Urinary bladder (tissue), 4 donors: Measurements from ENCODE around the gene CYP4F22. TPM values are rescaled to one million over a fixed set of nuclear protein-coding genes. Genes with fewer than 3 reads are reported as not detected.
A peak's percentile ranks its signal among the peaks of the same experiment; 100 is the strongest.
"Not testable (repeated sequence)": the region's sequence is repeated elsewhere in the genome, so short reads cannot be mapped to it uniquely, and the experiment has no call there.

Experiments used
- DNase-seq: peaks from one replicate; pipeline ENCODE4 v3.0.0-alpha.2; 2015; ENCODE audit errors: extremely low spot score
- H3K27ac ChIP-seq: one replicate; pipeline ENCODE4 v1.5.1; 2013; ENCODE audit warnings: low read depth, mild to moderate bottlenecking, moderate library complexity
- H3K36me3 ChIP-seq: one replicate; pipeline ENCODE4 v1.6.1; 2013; ENCODE audit warnings: mild to moderate bottlenecking, moderate library complexity; ENCODE audit not compliant: insufficient read depth
- H3K4me1 ChIP-seq: one replicate; pipeline ENCODE4 v1.6.1; 2013; ENCODE audit warnings: mild to moderate bottlenecking, moderate library complexity; ENCODE audit not compliant: insufficient read depth
- H3K4me3 ChIP-seq: one replicate; pipeline ENCODE4 v1.5.1; 2013; ENCODE audit warnings: low read depth, low read length
- WGBS: extraction: QIAGEN DNeasy Blood & Tissue Kit; methylation state at CpG from one replicate; pipeline ENCODE4 v1.1.7; 2013; 5-methylcytosine and 5-hydroxymethylcytosine counted together
- polyA plus RNA-seq: library from polyadenylated mRNA; stranded (reverse); fragments of 200-250 nt; gene quantifications from one replicate; pipeline ENCODE4 v1.2.3, GENCODE V29; 2013
- total RNA-seq: library from RNA; depleted of rRNA; stranded (reverse); fragments of >200 nt; gene quantifications from one replicate; pipeline ENCODE4 v1.2.3, GENCODE V29; 2014
- donor health status: healthy with polysubstance abuse.
- donor health status: healthy.

Gene CYP4F22
- total RNA-seq, result 2.4 TPM
- 2.6 TPM for polyA plus RNA-seq

DNA sequence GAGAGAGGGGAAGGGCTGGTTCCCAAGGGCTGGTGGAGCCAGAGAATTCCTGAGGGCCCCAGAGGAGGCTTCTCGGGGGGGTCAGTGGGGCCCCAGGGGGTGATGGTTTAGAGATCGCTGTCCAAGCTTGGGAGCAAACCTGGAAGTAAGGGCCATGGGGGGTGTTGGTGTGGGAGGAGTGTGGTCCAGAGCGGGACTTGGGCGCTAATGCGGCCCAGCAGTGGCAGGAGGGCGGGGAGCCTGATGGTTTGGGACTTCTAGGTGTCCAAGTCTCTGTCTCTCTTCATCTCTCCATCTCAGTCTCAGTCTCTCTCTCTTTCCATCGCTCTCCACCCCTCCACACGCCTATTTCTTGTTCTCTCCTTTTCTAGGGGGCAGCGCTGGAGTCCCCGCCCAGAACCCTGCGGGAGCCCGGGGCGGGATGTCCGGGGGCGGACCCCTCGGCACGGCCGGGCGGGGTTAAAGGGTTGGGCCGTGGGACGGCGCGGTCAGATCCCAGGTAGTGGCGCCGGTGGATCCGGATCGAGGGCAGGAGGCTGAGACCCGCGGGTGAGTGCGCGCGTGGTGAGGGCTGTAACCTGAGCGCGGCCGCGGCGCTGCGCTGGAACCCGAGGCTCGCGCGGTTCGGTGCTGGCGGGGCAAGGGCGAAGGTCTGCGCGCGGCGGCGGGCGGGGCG is at the start of gene CYP4F22:
Gene CYP4F22, plus strand, starts transcription at position 491 of the 676 bp plus-strand sequence. CDS start 16,812 bp downstream, outside the sequence.
- H3K27ac ChIP-seq, result no peak within 1 kb of the TSS
- 4% methylated on average over 52 of the region's 52 CpGs for WGBS
- H3K4me1 ChIP-seq, result no peaks in the 10 kb centered on the region
- peak within 1 kb of the TSS; percentile 25 for H3K4me3 ChIP-seq
- H3K36me3 ChIP-seq, result no peaks in the 10 kb centered on the region
- DNase-seq, result no peak

DNA sequence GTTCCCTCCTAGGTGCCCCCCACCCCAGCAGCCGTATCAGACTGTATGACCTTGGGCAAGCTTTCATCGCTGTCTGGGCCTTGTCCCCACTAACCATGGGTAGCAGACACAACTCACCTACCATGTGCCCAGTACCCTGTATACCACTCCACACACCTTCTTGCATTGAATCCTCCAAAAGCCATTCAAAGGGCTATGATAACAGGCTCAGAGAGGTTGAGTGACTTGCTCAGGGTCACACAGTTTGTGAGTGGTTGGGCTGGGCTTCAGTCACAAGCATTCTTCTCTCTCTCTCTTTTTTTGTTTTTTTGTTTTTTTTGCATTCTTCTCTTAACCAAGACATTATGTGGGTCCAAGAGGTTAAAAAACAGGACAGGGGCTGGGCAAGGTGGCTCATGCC is 46.6 kb upstream of the CYP4F22 start:
- WGBS, result 73% methylated on average over 2 of the region's 2 CpGs
- Histone ChIP-seq H3K27ac (no peak overlapping the region), H3K36me3 (no peaks in the 10 kb centered on the region), H3K4me1 (no peaks in the 10 kb centered on the region), H3K4me3 (no peak overlapping the region)
- DNase-seq, result no peak

DNA sequence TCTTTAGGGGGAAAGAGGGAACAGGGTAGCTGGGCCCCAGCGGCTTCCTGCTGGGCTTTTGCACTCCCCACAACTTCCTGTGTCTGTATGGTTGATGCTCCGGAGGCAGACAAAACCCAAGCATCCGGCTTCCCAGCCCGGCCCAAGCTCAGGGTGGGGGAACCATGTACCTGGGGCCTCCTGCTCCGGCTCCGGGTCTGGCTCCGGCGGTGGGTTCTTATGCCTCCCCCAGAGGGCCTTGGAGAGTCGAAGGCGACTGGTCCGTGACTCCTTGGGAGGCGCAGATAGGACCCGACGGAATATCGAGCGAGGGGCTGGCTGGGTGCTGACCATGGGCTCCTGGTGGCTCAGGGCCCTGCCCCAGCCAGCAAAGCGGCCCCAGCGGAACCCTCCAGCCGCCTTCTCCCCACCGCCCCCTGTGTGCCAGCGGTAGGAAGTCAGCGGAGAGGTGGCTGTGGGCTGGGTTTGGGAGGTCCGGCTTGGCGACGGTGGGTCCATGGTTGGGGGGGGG is 44.4 kb upstream of the CYP4F22 start:
- Histone ChIP-seq H3K36me3 (no peaks in the 10 kb centered on the region), H3K4me3 (peak overlapping the region; percentile 35), H3K4me1 (no peaks in the 10 kb centered on the region), H3K27ac (no peak overlapping the region)
- DNase-seq, result no peak
- 37% methylated on average over 25 of the region's 25 CpGs for WGBS

DNA sequence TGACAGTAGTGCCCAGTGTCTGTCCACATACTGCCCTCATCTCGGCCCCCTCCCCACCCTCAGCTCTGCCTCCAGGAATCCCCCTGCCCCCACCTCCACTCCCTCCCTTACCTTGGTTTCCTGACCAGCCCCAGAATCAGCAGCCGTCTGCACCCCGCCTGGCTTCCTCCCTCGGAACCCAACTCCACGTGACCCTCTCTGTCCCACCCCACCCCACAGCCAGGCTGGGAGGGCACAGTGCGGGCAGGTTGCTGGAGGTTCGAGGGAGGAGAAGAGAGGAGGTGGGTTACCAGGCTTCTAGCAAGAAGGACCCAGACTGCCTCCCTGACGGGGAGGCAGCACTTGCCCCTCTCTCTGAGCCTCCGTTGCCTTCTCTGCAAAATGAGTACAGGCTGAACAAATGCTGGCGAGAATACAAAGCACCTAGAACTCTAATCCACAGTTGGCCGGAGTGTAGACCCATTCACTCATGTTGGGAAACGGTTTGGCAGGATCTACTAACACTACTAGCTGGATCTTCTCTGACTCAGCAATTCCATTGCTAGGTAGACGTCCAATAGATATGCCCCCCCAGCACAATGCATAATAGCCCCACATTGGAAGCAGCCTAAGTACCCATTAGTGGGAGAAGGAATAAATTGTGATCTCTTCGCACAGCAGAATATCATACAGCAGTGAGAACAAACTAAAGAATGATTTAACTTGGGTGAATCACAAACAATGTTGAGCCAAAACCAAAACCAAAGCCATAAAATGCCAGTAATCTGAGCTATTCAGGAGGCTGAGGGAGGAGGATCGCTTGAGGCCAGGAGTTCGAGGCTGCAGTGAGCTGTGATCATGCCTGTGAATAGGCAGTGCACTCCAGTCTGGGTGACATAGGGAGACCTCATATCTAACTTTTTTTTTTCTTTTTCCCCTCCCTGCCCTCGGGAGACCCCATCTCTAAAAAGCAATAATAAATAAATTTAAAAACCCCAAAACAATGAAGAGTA is 43.6 kb upstream of the CYP4F22 start, which contains the start of gene RASAL3:
Gene RASAL3, minus strand, starts transcription at position 151 of the 992 bp plus-strand sequence. CDS start 186 bp downstream, outside the sequence.
- H3K36me3 ChIP-seq, result no peaks in the 10 kb centered on the region
- DNase-seq, result no peak
- peak within 1 kb of the TSS; percentile 35 for H3K4me3 ChIP-seq
- WGBS, result 29% methylated on average over 17 of the region's 17 CpGs
- no peak within 1 kb of the TSS for H3K27ac ChIP-seq
- H3K4me1 ChIP-seq, result no peaks in the 10 kb centered on the region

DNA sequence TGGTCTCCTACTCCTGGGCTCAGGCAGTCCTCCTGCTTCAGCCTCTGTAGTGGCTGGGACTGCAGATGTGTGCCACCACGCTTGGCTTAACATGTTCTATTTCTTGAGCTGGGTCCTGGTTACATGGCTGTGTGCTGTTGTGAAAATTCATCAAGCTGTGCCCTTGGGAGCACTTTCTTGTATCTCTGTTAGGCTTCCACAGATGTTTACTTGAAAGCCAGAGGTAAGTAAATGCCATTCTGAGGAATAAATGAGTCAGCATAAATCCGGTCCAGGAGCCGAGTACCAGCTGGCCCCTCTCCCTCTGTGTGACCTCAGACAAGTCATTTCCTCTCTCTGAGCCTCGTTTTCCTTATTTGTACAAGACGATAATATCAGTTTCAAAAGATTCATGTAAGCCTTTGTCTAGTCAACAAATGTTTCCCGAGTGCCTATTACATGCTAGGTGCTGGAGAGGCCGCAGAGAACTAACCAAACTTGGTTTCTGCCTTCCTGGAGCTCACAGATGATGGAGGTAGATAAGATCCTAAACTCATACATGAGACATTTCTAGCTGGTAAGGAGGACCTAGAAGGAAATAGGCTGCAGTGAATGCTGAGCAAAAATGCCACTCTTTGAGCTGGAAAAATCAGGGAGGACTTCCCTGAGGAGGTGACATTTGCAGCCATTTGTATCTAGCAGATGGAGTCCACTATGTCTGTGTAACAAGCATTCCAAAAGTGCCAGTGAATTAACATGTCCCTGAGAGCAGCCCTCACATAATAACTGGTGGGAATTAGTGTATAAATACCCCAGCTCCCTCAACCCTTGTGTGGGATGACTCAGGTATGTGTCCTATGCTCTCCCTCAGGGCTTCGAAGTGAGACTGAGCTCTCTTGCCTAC is 41.2 kb upstream of the CYP4F22 start:
- Histone ChIP-seq H3K4me1 (no peaks in the 10 kb centered on the region), H3K4me3 (no peak overlapping the region), H3K27ac (no peak overlapping the region), H3K36me3 (no peaks in the 10 kb centered on the region)
- no peak for DNase-seq
- 43% methylated on average over 8 of the region's 8 CpGs for WGBS

DNA sequence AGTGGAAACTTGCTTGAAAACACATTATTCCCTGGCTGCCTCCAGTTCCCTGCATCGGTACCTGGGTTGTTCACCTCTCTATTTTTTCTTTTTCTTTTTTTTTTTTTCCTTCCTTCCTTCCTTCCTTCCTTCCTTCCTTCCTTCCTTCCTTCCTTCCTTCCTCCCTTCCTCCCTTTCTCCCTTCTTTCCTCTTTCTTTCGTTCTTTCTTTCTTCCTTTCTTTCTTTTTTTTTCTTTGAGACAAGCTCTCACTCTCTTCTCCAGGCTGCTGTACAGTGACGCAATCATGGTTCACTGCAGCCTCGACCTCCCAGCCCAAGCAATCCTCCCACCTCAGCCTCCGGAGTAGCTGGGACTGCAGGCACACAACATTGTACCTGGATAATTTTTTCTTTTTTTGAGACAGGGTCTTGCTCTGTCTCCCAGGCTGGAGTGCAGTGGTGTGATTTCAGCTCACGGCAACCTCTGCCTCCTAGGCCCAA is 40.6 kb upstream of the CYP4F22 start:
- 80% methylated on average over 6 of the region's 6 CpGs for WGBS
- Histone ChIP-seq H3K27ac (no peak overlapping the region), H3K36me3 (no peaks in the 10 kb centered on the region), H3K4me3 (no peak overlapping the region), H3K4me1 (no peaks in the 10 kb centered on the region)
- no peak for DNase-seq

DNA sequence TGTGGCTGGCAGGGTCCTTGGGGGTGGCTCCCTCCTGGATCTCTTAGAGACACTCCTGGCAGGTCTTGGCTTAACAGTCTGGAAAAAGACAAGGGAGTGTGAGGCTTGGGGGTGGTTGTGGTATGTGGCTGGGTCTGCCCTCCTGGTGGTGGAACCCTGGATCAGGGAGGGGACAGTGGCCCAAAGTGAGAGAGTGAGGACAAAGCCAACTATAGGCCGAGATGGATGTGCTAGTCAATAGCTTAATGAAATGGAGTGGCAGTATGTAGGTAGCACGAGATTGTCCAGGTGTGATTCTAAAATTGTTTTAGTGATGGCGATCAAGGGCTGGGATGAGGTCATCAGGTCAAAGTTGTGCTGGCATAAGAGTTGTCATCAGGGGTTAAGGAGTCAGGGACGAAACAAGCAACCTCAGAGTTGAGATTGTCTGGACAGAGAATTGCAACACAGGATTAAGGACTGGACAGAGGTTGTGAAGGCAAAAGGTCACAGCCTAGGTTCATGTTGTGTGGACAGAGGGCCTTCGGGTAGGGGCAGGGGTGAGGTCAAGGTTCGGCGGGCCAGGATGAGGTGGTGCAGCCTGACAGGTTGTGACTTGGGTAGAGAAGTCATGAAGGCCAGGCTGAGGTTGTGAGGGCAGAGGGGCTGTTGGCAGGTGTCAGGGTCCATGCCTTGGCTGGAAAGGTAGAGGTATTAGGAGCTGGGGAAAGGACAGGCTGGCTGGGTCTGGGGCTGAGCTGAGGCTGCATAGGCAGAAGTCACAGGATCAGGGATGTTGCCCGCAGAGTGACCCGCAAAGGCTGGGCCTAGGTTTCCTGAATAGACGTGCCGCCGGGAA is 39.4 kb upstream of the CYP4F22 start:
- H3K4me1 ChIP-seq, result no peaks in the 10 kb centered on the region
- no peak overlapping the region for H3K27ac ChIP-seq
- DNase-seq, result no peak
- 58% methylated on average over 12 of the region's 12 CpGs for WGBS
- H3K36me3 ChIP-seq, result no peaks in the 10 kb centered on the region
- no peak overlapping the region for H3K4me3 ChIP-seq

DNA sequence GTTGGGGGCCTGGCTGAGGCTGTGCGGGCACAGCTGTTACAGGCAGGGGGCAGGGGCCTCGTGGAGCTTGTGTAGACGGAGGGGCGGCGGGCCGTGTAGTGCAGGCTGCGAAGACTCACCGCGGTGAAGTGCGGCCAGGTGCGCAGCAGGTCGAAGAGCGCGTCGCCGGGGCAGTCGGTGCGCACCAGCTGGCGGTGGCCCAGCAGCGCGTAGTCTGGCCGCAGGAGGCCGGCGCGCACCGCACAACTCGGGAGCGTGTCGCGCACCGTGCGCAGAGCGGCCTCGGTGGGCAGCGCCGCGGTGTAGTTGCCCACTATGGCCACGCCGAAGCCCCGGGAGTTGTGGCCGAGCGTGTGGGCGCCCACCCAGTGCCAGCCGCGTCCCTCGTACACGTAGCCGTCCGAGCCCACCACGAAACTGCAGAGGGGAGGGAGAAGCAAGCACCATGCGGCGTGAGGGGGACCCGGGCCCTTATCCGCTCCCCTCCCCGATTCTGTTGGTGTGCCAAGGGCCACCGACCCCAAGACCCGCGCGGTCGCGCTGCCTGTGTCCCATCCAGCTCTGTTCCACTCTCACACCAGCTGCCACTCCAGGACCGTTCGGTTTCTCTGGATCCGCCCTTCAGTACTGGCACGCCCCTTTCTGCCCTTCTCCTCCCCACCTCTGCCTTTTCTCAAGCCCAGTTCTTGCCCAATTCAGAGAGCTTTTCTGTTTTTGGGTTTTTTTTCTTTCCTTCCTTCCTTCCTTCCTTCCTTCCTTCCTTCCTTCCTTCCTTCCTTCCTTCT is 38.6 kb upstream of the CYP4F22 start:
- Histone ChIP-seq H3K4me1 (no peaks in the 10 kb centered on the region), H3K4me3 (peak overlapping the region; percentile 14), H3K27ac (no peak overlapping the region), H3K36me3 (no peaks in the 10 kb centered on the region)
- no peak for DNase-seq
- WGBS, result 3% methylated on average over 65 of the region's 65 CpGs

DNA sequence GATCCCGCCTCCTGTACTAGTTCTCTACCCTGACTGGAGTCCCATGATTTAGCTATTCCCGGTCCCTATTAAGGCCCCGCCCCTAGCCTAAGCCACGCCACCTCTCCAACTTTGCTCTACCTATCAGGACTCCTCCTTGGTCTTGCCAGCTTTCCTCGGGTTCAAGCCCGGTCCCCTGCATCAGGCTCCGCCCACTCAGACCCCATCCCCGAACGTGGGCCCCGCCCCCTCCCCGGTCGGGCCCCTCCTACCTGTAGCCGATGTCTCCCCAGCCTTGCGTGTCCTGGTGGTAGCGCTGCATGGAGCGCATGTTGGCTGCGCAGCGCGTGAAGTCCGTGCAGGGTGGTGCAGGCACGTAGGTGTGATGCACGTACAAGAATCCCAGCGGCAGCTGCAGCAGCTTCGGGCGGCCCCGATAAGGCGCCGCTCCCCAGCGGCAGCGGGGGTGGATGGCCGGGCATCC is 36.7 kb upstream of the CYP4F22 start:
- Histone ChIP-seq H3K4me3 (no peak overlapping the region), H3K4me1 (no peaks in the 10 kb centered on the region), H3K27ac (no peak overlapping the region), H3K36me3 (no peaks in the 10 kb centered on the region)
- no peak for DNase-seq
- WGBS, result 52% methylated on average over 31 of the region's 31 CpGs

DNA sequence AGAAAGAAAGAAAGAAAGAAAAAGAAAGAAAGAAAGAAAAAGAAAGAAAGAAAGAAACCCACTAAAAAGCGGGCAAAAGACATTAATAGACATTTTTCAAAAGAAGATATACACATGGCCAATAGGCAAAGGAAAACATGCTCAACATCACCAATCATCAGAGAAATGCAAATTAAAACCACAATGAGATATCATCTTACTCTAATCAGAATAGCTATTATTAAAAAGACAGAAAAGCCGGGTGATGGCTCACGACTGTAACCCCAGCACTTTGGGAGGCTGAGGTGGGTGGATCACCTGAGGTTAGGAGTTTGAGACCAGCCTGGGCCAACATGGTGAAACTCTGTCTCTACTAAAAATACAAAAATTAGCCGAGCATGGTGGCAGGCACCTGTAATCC is 34.5 kb upstream of the CYP4F22 start:
- not testable (repeated sequence) for DNase-seq, H3K27ac ChIP-seq, H3K4me3 ChIP-seq, H3K4me1 ChIP-seq, H3K36me3 ChIP-seq
- WGBS, result 72% methylated on average over 4 of the region's 4 CpGs

DNA sequence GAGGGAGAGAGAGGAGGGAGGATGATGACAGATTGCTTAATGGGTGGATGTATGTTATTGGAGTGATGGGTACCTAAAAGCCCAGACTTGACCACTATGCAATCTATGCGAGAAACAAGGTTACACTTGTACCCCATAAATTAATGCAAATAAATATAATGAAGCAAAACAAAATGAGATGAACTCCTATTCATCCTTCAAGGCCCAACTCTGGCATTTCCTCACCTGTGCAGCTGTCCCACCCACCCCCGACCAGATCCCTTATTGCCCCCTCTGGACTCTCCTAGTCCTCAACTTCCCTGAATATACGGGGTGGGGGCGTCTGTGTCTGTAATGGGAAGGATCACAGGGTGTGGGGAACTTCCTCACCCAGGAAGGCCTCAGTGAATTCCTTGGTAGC is 33.2 kb upstream of the CYP4F22 start:
- 78% methylated on average over 4 of the region's 4 CpGs for WGBS
- Histone ChIP-seq H3K36me3 (no peaks in the 10 kb centered on the region), H3K4me1 (no peaks in the 10 kb centered on the region), H3K27ac (no peak overlapping the region), H3K4me3 (no peak overlapping the region)
- no peak for DNase-seq
